OCI-LY1 (cell line): Measurements from ENCODE around the gene SLC4A1AP.

Experiments used
- CTCF ChIP-seq: fragments of 200-600 bp; sonication (generic), shearing (Covaris generic); IDR thresholded peaks from 2 replicates; pipeline ENCODE4 v1.5.1; 2017; ENCODE audit warnings: mild to moderate bottlenecking, antibody characterized with exemption, low read length, moderate library complexity, mixed read lengths
- EZH2 ChIP-seq: fragments of 200-600 bp; sonication (generic), shearing (Covaris generic); IDR thresholded peaks from 2 replicates; pipeline ENCODE4 v1.8.0; 2017; ENCODE audit warnings: borderline replicate concordance, mixed run types, mild to moderate bottlenecking, antibody characterized with exemption, low read length, moderate library complexity, mixed read lengths

GRCh38 chr2:27704342-27704876 is 40.7 kb downstream of the SLC4A1AP start:
- no peak for TF ChIP-seq CTCF
- TF ChIP-seq EZH2: no peak
